Colonic mucosa (tissue), 4 donors: ENCODE results near the gene RMND1. TPM values are rescaled to one million over a fixed set of nuclear protein-coding genes. Genes with fewer than 3 reads are reported as not detected.

Experiments used
- DNase-seq: peaks from one replicate; pipeline ENCODE4 v3.0.0-alpha.2; 2020
- H3K27ac ChIP-seq: fragments of 200-600 bp; one replicate; pipeline ENCODE4 v1.8.0; 2021
- H3K27me3 ChIP-seq: fragments of 200-600 bp; one replicate; pipeline ENCODE4 v1.8.0; 2021
- H3K36me3 ChIP-seq: fragments of 200-600 bp; one replicate; pipeline ENCODE4 v1.8.0; 2021
- H3K4me1 ChIP-seq: fragments of 200-600 bp; one replicate; pipeline ENCODE4 v1.8.0; 2021; ENCODE audit warnings: mild to moderate bottlenecking
- H3K4me3 ChIP-seq: fragments of 200-600 bp; one replicate; pipeline ENCODE4 v1.8.0; 2021
- H3K9ac ChIP-seq, 2 donors: one replicate each; pipeline ENCODE4 v1.7.0; 2013; ENCODE audit warnings: control low read depth in 2 of 2, low read depth in 2 of 2, low read length in 2 of 2
- H3K9me3 ChIP-seq: fragments of 200-600 bp; one replicate; pipeline ENCODE4 v1.8.0; 2021
- intact Hi-C: fragments of 100-400 bp; cut with DNase I; formaldehyde crosslinking; loops from one replicate; pipeline ENCODE4 v1.14.1; 2022
- total RNA-seq, 2 donors: library from RNA; stranded (reverse); fragmentation: NEBNext Ultra II Directional in 1 of 2; extraction: Animal tissue kit (Norgen Biotek cat#: 25700) in 1 of 2; gene quantifications; one replicate each; pipeline ENCODE4 v1.2.1, GENCODE V29; 2021
- TF ChIP-seq, protein P1 (sequence below): fragments of 200-600 bp; IDR thresholded peaks from one replicate; pipeline ENCODE4 v1.8.0; 2022; ENCODE audit warnings: antibody characterized with exemption, mild to moderate bottlenecking
- donor health status: healthy.
- donor health status: DM: no; HTN: no; CAD: no.
- donor health status: DM: no; HTN: no; CAD: no.

Gene RMND1
- total RNA-seq, 2 donors from 2014 or later: 20.3 to 20.4 TPM

GRCh38 chr6:151409260-151409659 lies 42.7 kb downstream of the RMND1 start:
- Histone ChIP-seq H3K4me3 (no peak overlapping the region), H3K27ac (no peak overlapping the region), H3K9ac (no peak overlapping the region), H3K4me1 (no peaks in the 10 kb centered on the region), H3K27me3 (no peaks in the 10 kb centered on the region), H3K9me3 (no peaks in the 10 kb centered on the region), H3K36me3 (no peaks in the 10 kb centered on the region)
- TF ChIP-seq, protein P1, sequence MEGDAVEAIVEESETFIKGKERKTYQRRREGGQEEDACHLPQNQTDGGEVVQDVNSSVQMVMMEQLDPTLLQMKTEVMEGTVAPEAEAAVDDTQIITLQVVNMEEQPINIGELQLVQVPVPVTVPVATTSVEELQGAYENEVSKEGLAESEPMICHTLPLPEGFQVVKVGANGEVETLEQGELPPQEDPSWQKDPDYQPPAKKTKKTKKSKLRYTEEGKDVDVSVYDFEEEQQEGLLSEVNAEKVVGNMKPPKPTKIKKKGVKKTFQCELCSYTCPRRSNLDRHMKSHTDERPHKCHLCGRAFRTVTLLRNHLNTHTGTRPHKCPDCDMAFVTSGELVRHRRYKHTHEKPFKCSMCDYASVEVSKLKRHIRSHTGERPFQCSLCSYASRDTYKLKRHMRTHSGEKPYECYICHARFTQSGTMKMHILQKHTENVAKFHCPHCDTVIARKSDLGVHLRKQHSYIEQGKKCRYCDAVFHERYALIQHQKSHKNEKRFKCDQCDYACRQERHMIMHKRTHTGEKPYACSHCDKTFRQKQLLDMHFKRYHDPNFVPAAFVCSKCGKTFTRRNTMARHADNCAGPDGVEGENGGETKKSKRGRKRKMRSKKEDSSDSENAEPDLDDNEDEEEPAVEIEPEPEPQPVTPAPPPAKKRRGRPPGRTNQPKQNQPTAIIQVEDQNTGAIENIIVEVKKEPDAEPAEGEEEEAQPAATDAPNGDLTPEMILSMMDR: no peak
- DNase-seq: no peak
- intact Hi-C loops: loop anchor here (5.0 kb wide), 1 partner anchor 68 kb away; no protein-coding TSS in a partner anchor

- DNase-seq: no peak
- Histone ChIP-seq H3K27me3 (no peaks in the 10 kb centered on the region), H3K36me3 (no peaks in the 10 kb centered on the region), H3K4me3 (no peak overlapping the region), H3K27ac (no peak overlapping the region), H3K9ac (no peak overlapping the region), H3K4me1 (no peaks in the 10 kb centered on the region), H3K9me3 (no peaks in the 10 kb centered on the region)
- intact Hi-C loops: loop anchor here (5.0 kb wide), 1 partner anchor 68 kb away; no protein-coding TSS in a partner anchor
- TF ChIP-seq, protein P1: no peak
These were observed 43.1 kb downstream of the RMND1 start for GRCh38 chr6:151408858-151409257.

DNA sequence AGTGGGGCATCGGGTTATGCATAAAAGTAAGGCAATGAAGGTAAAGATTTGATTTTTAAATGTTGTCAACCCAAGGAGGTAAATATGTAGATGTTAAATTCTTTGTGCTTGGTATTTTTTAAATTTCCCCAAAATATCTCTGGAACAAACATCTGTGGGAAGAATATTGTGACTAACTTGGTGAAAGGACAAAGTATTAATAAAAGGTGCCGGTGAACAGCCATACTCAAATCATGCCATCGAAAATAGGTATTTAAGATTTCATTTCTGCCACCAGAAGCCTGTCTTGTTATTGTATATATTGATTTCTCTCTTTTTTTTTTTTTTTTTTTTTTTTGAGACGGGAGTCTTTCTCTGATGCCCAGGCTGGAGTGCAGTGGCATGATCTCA lies 48.0 kb downstream of the RMND1 start:
- Histone ChIP-seq H3K4me1 (no peaks in the 10 kb centered on the region), H3K27ac (no peak overlapping the region), H3K9ac (no peak overlapping the region), H3K27me3 (no peaks in the 10 kb centered on the region), H3K9me3 (no peaks in the 10 kb centered on the region), H3K4me3 (no peak overlapping the region), H3K36me3 (no peaks in the 10 kb centered on the region)
- intact Hi-C loops: no loop called here
- DNase-seq: no peak
- TF ChIP-seq, protein P1: no peak

GRCh38 chr6:151402228-151402627 lies 49.7 kb downstream of the RMND1 start:
- Histone ChIP-seq H3K4me3 (no peak overlapping the region), H3K9me3 (no peaks in the 10 kb centered on the region), H3K27me3 (no peaks in the 10 kb centered on the region), H3K36me3 (no peaks in the 10 kb centered on the region), H3K4me1 (no peaks in the 10 kb centered on the region), H3K27ac (no peak overlapping the region), H3K9ac (no peak overlapping the region)
- DNase-seq: no peak
- intact Hi-C loops: no loop called here
- TF ChIP-seq, protein P1: no peak

DNA sequence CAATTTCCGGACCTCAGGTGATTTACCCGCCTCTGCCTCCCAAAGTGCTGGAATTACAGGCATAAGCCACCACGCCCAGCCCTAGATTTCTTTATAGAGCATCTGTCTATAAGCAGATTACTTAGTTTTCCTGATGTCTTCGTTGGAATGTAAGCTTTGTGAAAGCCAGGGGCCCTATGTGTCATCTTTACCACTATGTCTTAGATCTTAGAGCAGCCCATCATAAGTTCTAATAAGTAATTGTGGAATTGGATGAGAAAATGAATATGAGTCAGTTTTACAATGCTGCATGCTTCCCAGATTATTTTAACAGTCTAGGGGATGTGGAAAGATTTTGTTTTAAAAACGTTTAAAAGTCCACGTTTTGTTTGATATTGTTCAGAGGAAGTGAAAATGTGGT lies 51.5 kb downstream of the RMND1 start:
- TF ChIP-seq, protein P1: no peak
- no peak overlapping the region for H3K4me3 ChIP-seq
- intact Hi-C loops: no loop called here
- no peaks in the 10 kb centered on the region for H3K27me3 ChIP-seq
- no peak overlapping the region for H3K27ac ChIP-seq
- no peak for DNase-seq
- H3K36me3 ChIP-seq: no peaks in the 10 kb centered on the region
- no peak overlapping the region for H3K9ac ChIP-seq
- no peaks in the 10 kb centered on the region for H3K4me1 ChIP-seq
- H3K9me3 ChIP-seq: no peaks in the 10 kb centered on the region
